Esophagus squamous epithelium (tissue), 4 donors: ENCODE data around the gene CMC2.

Experiments used
- POLR2A ChIP-seq, 4 donors: fragments of 450-650 bp; IDR thresholded peaks; one replicate each; pipeline ENCODE4 v1.6.1; 2017; ENCODE audit warnings: antibody characterized with exemption in 4 of 4, mild to moderate bottlenecking in 4 of 4, moderate library complexity in 3 of 4
- TF ChIP-seq, protein P1 (sequence below), 6 experiments: fragments of 450-650 bp in 4 of 6; fragments of 200-600 bp in 2 of 6; sonication (generic) in 2 of 6; IDR thresholded peaks; one replicate each; pipeline ENCODE4 v1.5.1; 2016 to 2019; ENCODE audit warnings: antibody characterized with exemption in 6 of 6, mild to moderate bottlenecking in 4 of 6, moderate library complexity in 4 of 6

DNA sequence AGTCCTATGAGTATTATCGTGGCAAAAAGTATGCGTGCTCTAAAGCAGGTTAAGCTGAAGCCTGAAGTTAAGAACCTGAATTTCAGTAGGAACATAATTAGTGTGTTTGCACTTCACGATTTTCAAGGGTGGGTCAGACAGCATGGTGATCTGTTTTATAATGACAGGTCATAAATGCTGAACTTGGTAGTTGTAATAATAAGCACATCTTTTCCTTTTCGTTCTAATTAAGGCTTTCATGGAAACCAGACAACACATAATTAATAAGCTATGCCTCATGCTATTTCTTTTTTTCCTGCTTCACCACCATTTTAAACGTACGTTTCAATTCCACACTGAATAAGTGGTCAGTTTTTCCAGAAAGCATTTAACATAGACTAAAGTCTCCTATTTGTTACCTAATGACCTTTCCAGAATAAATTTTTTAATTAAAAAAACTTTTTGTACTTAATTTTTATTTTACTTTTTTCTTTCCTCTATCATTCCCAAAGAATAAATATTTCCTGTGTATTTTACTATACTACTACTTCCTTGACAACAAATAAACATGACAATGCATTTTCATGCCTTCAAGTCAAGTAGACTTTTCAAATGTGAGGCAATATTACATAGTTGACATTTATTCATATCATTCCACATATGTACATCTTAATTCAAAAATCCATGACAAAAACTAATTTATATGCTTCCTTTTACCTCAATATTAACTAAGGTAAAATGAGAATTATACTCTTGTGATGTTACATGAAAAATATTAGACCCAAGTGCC lies 22.4 kb downstream of the CMC2 start:
- TF ChIP-seq, protein P1, sequence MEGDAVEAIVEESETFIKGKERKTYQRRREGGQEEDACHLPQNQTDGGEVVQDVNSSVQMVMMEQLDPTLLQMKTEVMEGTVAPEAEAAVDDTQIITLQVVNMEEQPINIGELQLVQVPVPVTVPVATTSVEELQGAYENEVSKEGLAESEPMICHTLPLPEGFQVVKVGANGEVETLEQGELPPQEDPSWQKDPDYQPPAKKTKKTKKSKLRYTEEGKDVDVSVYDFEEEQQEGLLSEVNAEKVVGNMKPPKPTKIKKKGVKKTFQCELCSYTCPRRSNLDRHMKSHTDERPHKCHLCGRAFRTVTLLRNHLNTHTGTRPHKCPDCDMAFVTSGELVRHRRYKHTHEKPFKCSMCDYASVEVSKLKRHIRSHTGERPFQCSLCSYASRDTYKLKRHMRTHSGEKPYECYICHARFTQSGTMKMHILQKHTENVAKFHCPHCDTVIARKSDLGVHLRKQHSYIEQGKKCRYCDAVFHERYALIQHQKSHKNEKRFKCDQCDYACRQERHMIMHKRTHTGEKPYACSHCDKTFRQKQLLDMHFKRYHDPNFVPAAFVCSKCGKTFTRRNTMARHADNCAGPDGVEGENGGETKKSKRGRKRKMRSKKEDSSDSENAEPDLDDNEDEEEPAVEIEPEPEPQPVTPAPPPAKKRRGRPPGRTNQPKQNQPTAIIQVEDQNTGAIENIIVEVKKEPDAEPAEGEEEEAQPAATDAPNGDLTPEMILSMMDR (IDR thresholded peaks at IDR 0.05), result no peak
- no peak for TF ChIP-seq POLR2A (IDR thresholded peaks at IDR 0.05)
